Vagina (tissue), 2 donors: ENCODE results near the gene RGS10. TPM values are rescaled to one million over a fixed set of nuclear protein-coding genes. Genes with fewer than 3 reads are reported as not detected.

Source experiments
- DNase-seq, 2 donors: peaks; one replicate each; pipeline ENCODE4 v3.0.0-alpha.2; 2017; ENCODE audit errors: extremely low spot score in 2 of 2
- H3K27ac ChIP-seq: fragments of 200-600 bp; sonication (generic); one replicate; pipeline ENCODE4 v1.5.1; 2019
- H3K27me3 ChIP-seq: fragments of 200-600 bp; sonication (generic); one replicate; pipeline ENCODE4 v1.5.1; 2019
- H3K36me3 ChIP-seq, 2 donors: fragments of 200-600 bp; sonication (generic); one replicate each; pipeline ENCODE4 v1.5.1; 2017 to 2019
- H3K4me1 ChIP-seq: fragments of 200-600 bp; sonication (generic); one replicate; pipeline ENCODE4 v1.5.1; 2019
- H3K4me3 ChIP-seq, 2 donors: fragments of 200-600 bp; sonication (generic); 1 replicate in 1 of 2; 2 replicates in 1 of 2; pipeline ENCODE4 v1.5.1; 2016 to 2019
- H3K9me3 ChIP-seq: fragments of 200-600 bp; sonication (generic); one replicate; pipeline ENCODE4 v1.5.1; 2019
- CTCF ChIP-seq, 3 experiments: fragments of 450-650 bp in 2 of 3; fragments of 200-600 bp in 1 of 3; sonication (generic) in 1 of 3; IDR thresholded peaks; one replicate each; pipeline ENCODE4 v1.5.1; 2017 to 2019; ENCODE audit warnings: antibody characterized with exemption in 3 of 3, mild to moderate bottlenecking in 2 of 3, moderate library complexity in 2 of 3
- POLR2A ChIP-seq, 2 donors: fragments of 450-650 bp; IDR thresholded peaks; one replicate each; pipeline ENCODE4 v1.6.1; 2017; ENCODE audit warnings: antibody characterized with exemption in 2 of 2, mild to moderate bottlenecking in 2 of 2, moderate library complexity in 2 of 2
- POLR2AphosphoS5 ChIP-seq, 2 donors: sonication (generic); formaldehyde crosslinking; IDR thresholded peaks; one replicate each; pipeline ENCODE4 v1.9.0; 2017; ENCODE audit warnings: antibody characterized with exemption in 2 of 2, mild to moderate bottlenecking in 2 of 2, low read depth in 1 of 2; ENCODE audit not compliant: insufficient read depth in 1 of 2
- intact Hi-C: fragments of 100-400 bp; cut with DNase I; formaldehyde crosslinking; loops from one replicate; pipeline ENCODE4 v1.15.1; 2023
- total RNA-seq: library from RNA; depleted of rRNA; stranded (reverse); fragments of >200 nt; gene quantifications from one replicate; pipeline ENCODE4 v1.2.3, GENCODE V29; 2016

Gene RGS10
- total RNA-seq, 1 donor from 2014 or later, result 63.6 TPM

GRCh38 chr10:119453313-119453712, 89.2 kb downstream of the RGS10 start:
- no peaks in the 10 kb centered on the region for H3K9me3 ChIP-seq
- H3K27me3 ChIP-seq, result no peaks in the 10 kb centered on the region
- no peaks in the 10 kb centered on the region for H3K36me3 ChIP-seq
- TF ChIP-seq POLR2A (IDR thresholded peaks at IDR 0.05), result no peak
- TF ChIP-seq POLR2AphosphoS5 (IDR thresholded peaks at IDR 0.05; ENCODE audit: insufficient read depth in 1 of 2, low read depth in 1 of 2), result no peak
- TF ChIP-seq CTCF (IDR thresholded peaks at IDR 0.05), result no peak
- no peak overlapping the region for H3K4me3 ChIP-seq
- no peak for DNase-seq
- peaks cover 5% of the 10 kb centered on the region for H3K4me1 ChIP-seq
- intact Hi-C loops, result no loop called here
- no peak overlapping the region for H3K27ac ChIP-seq

GRCh38 chr10:119452396-119452795, 90.1 kb downstream of the RGS10 start:
- Histone ChIP-seq H3K27ac (no peak overlapping the region), H3K27me3 (no peaks in the 10 kb centered on the region), H3K4me1 (peaks cover 5% of the 10 kb centered on the region), H3K36me3 (no peaks in the 10 kb centered on the region), H3K4me3 (no peak overlapping the region), H3K9me3 (no peaks in the 10 kb centered on the region)
- no peak for DNase-seq
- intact Hi-C loops, result no loop called here
- TF ChIP-seq CTCF (IDR thresholded peaks at IDR 0.05) (no peak), POLR2AphosphoS5 (IDR thresholded peaks at IDR 0.05; ENCODE audit: insufficient read depth in 1 of 2, low read depth in 1 of 2) (no peak), POLR2A (IDR thresholded peaks at IDR 0.05) (no peak)

- intact Hi-C loops, result no loop called here
- H3K36me3 ChIP-seq, result no peaks in the 10 kb centered on the region
These were observed 91.1 kb downstream of the RGS10 start for GRCh38 chr10:119451300-119451896.

GRCh38 chr10:119450606-119451299, 91.8 kb downstream of the RGS10 start:
- TF ChIP-seq POLR2A (IDR thresholded peaks at IDR 0.05) (no peak), CTCF (IDR thresholded peaks at IDR 0.05) (no peak), POLR2AphosphoS5 (IDR thresholded peaks at IDR 0.05; ENCODE audit: insufficient read depth in 1 of 2, low read depth in 1 of 2) (no peak)
- H3K9me3 ChIP-seq, result no peaks in the 10 kb centered on the region
- H3K4me3 ChIP-seq, result no peak overlapping the region
- no peaks in the 10 kb centered on the region for H3K36me3 ChIP-seq
- H3K27ac ChIP-seq, result no peak overlapping the region
- no peak for DNase-seq
- intact Hi-C loops, result no loop called here
- H3K27me3 ChIP-seq, result no peaks in the 10 kb centered on the region
- peaks cover 5% of the 10 kb centered on the region for H3K4me1 ChIP-seq

More at GRCh38 chr10:119451300-119451896, 91.1 kb downstream of the RGS10 start:
- peaks cover 5% of the 10 kb centered on the region for H3K4me1 ChIP-seq
- TF ChIP-seq POLR2AphosphoS5 (IDR thresholded peaks at IDR 0.05; ENCODE audit: insufficient read depth in 1 of 2, low read depth in 1 of 2), result no peak
- TF ChIP-seq CTCF (IDR thresholded peaks at IDR 0.05), result no peak
- TF ChIP-seq POLR2A (IDR thresholded peaks at IDR 0.05), result no peak
- DNase-seq, result no peak
- H3K27me3 ChIP-seq, result no peaks in the 10 kb centered on the region
- H3K27ac ChIP-seq, result no peak overlapping the region
- H3K4me3 ChIP-seq, result no peak overlapping the region
- H3K9me3 ChIP-seq, result no peaks in the 10 kb centered on the region

Other genes with a start within 250 kb of the RGS10 start
- 71.2 TPM for gene TIAL1, start 54.2 kb upstream of the RGS10 start, total RNA-seq
- gene BAG3, start 108.7 kb upstream of the RGS10 start, total RNA-seq, result 69.0 TPM
- 18.4 TPM for gene INPP5F, start 183.3 kb upstream of the RGS10 start, total RNA-seq